ENCODE measurements around the gene LRFN3. TPM values are rescaled to one million over a fixed set of nuclear protein-coding genes. Genes with fewer than 3 reads are reported as not detected.
A peak's percentile ranks its signal among the peaks of the same experiment; 100 is the strongest.

LRFN3 gene
- total and polyA plus RNA-seq, 10 of the 15 experiments (the other 5 are each of a cell fraction or from before 2014, with no cell fraction given), result 0.02 to 7.3 (median 2.0) TPM; not detected in 1

GRCh38 chr19:35931161-35931873 is 4.9 kb upstream of the LRFN3 start (continued):
- TF ChIP-seq ATF2 (IDR thresholded peaks at IDR 0.05; ENCODE audit: low read length) (no peak), CHD2 (IDR thresholded peaks at IDR 0.05; ENCODE audit: borderline replicate concordance, low read depth, low read length) (peak; percentile 98), TAF1 (IDR thresholded peaks at IDR 0.05; ENCODE audit: borderline replicate concordance, low read depth, low read length) (peak; percentile 94), ESRRA (IDR thresholded peaks at IDR 0.05; ENCODE audit: low read length) (peak; percentile 64; the same call in 1 of the 2 replicates), DPF2 (IDR thresholded peaks at IDR 0.05) (0 out of 2 replicates have a peak, but pooled peaks have one; percentile 11), SIX5 (IDR thresholded peaks at IDR 0.05; ENCODE audit: low read depth, low read length, severe bottlenecking) (peak; percentile 90), NFYA (IDR thresholded peaks at IDR 0.05; ENCODE audit: borderline replicate concordance, low read depth, low read length) (no peak), MYC (IDR thresholded peaks at IDR 0.05; ENCODE audit: insufficient read depth, insufficient read length, insufficient replicate concordance, low read length, severe bottlenecking) (peak; percentile 46), NBN (IDR thresholded peaks at IDR 0.05) (peak; percentile 77), RUNX3 (IDR thresholded peaks at IDR 0.05; ENCODE audit: low read length) (peak; percentile 56), IKZF1 (conservative IDR thresholded peaks at IDR 0.05) (peak; percentile 97), ZNF384 (IDR thresholded peaks at IDR 0.05; ENCODE audit: borderline replicate concordance, low read depth, low read length) (no peak), CREB1 (IDR thresholded peaks at IDR 0.05; ENCODE audit: low read depth) (peak; percentile 83), HDGF (IDR thresholded peaks at IDR 0.05) (peak; percentile 98), JUND (IDR thresholded peaks at IDR 0.05; ENCODE audit: low read depth, low read length) (0 out of 2 replicates have a peak, but pooled peaks have one; percentile 11), NFYB (IDR thresholded peaks at IDR 0.05; ENCODE audit: insufficient read depth, low read depth, low read length) (peak; percentile 41; the same call in 1 of the 2 replicates), PKNOX1 (IDR thresholded peaks at IDR 0.05) (peak; percentile 39; the same call in 1 of the 2 replicates), RB1 (IDR thresholded peaks at IDR 0.05; ENCODE audit: borderline replicate concordance) (peak; percentile 50; the same call in 1 of the 2 replicates)
- TF ChIP-seq, protein P1, sequence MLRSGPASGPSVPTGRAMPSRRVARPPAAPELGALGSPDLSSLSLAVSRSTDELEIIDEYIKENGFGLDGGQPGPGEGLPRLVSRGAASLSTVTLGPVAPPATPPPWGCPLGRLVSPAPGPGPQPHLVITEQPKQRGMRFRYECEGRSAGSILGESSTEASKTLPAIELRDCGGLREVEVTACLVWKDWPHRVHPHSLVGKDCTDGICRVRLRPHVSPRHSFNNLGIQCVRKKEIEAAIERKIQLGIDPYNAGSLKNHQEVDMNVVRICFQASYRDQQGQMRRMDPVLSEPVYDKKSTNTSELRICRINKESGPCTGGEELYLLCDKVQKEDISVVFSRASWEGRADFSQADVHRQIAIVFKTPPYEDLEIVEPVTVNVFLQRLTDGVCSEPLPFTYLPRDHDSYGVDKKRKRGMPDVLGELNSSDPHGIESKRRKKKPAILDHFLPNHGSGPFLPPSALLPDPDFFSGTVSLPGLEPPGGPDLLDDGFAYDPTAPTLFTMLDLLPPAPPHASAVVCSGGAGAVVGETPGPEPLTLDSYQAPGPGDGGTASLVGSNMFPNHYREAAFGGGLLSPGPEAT (IDR thresholded peaks at IDR 0.05; ENCODE audit: low read depth), result no peak
- TF ChIP-seq, protein P2, sequence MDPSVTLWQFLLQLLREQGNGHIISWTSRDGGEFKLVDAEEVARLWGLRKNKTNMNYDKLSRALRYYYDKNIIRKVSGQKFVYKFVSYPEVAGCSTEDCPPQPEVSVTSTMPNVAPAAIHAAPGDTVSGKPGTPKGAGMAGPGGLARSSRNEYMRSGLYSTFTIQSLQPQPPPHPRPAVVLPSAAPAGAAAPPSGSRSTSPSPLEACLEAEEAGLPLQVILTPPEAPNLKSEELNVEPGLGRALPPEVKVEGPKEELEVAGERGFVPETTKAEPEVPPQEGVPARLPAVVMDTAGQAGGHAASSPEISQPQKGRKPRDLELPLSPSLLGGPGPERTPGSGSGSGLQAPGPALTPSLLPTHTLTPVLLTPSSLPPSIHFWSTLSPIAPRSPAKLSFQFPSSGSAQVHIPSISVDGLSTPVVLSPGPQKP (IDR thresholded peaks at IDR 0.05; ENCODE audit: low read depth, low read length), result peak; percentile 90
- TF ChIP-seq, protein P3, sequence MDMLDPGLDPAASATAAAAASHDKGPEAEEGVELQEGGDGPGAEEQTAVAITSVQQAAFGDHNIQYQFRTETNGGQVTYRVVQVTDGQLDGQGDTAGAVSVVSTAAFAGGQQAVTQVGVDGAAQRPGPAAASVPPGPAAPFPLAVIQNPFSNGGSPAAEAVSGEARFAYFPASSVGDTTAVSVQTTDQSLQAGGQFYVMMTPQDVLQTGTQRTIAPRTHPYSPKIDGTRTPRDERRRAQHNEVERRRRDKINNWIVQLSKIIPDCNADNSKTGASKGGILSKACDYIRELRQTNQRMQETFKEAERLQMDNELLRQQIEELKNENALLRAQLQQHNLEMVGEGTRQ (IDR thresholded peaks at IDR 0.05; ENCODE audit: borderline replicate concordance, low read depth, low read length), result peak; percentile 53; the same call in 1 of the 2 replicates

All from GM12878 (cell line).